ENCODE measurements around the gene MARS2.
"Not testable (repeated sequence)": the region's sequence is repeated elsewhere in the genome, so short reads cannot be mapped to it uniquely, and the experiment has no call there.

The MARS2 gene

DNA sequence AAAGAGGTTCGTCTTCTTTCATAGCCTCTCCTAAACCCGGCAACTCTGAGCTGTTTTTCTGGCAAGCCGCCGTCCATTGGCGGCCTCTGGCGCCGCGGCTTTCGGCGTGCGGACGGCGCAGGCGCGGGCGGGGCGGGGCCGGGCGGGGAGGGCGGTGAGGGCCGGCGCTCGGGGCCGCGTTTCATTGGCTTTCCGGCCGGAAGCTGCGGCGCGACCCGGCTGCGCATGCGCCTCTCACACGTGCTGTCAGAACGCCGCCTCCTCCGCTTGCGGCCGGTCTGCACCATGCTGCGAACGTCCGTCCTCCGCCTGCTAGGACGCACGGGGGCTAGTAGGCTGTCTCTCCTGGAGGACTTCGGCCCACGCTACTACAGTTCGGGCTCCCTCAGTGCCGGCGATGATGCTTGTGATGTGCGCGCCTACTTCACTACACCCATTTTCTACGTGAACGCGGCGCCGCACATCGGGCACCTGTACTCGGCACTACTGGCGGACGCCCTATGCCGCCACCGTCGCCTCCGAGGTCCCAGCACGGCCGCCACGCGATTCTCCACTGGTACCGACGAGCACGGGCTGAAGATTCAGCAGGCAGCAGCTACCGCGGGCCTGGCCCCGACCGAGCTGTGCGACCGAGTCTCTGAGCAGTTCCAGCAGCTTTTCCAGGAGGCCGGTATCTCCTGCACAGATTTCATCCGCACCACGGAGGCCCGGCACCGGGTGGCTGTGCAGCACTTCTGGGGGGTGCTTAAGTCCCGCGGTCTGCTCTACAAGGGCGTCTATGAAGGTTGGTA lies at the start of gene MARS2:
TSS of gene MARS2 (plus strand) at position 249 of the 791 bp plus-strand sequence. CDS start at position 286, 37 bp downstream.
- peak; percentile 92 for DNase-seq

- no peak for DNase-seq
Observed at GRCh38 chr2:197657562-197657961, 47.6 kb upstream of the MARS2 start.

- no peak for DNase-seq
Observed at GRCh38 chr2:197661626-197662025, 43.5 kb upstream of the MARS2 start.

- no peak for DNase-seq
Observed at GRCh38 chr2:197666277-197666676, 38.9 kb upstream of the MARS2 start.

- no peak for DNase-seq
Observed at GRCh38 chr2:197668296-197668695, 36.9 kb upstream of the MARS2 start.

GRCh38 chr2:197669077-197669476 lies 36.1 kb upstream of the MARS2 start:
- no peak for DNase-seq

- DNase-seq, result no peak
Observed at GRCh38 chr2:197672371-197672893, 32.7 kb upstream of the MARS2 start.

GRCh38 chr2:197673106-197673505 lies 32.1 kb upstream of the MARS2 start:
- no peak for DNase-seq

GRCh38 chr2:197673606-197674005 lies 31.6 kb upstream of the MARS2 start:
- no peak for DNase-seq

- DNase-seq, result no peak
Observed at GRCh38 chr2:197674060-197674459, 31.1 kb upstream of the MARS2 start.

DNA sequence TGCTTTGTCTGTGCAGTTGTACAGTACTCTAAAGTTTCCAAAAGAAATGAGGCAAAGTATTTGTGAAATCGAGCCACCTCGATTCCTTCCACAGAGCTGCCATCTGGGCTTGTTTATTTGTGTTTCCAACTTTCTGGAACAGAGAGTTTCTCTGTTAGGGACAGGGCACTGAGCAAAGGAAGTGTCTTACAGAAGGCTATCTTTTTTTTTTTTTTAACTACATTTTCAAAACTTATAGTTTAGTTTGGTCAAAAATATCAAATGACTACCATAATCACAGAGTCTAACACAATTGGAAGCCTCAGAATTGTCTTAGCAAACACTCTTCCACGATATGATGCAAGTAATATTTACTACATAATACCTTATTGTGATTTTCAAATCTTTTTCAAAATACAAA lies 30.6 kb upstream of the MARS2 start:
- DNase-seq, result no peak

- DNase-seq, result no peak
Observed at GRCh38 chr2:197675246-197675645, 29.9 kb upstream of the MARS2 start, which contains the start of gene RFTN2. Gene RFTN2, minus strand, starts transcription at chr2:197675587. Its CDS starts 129 bp downstream, at chr2:197675458.

DNA sequence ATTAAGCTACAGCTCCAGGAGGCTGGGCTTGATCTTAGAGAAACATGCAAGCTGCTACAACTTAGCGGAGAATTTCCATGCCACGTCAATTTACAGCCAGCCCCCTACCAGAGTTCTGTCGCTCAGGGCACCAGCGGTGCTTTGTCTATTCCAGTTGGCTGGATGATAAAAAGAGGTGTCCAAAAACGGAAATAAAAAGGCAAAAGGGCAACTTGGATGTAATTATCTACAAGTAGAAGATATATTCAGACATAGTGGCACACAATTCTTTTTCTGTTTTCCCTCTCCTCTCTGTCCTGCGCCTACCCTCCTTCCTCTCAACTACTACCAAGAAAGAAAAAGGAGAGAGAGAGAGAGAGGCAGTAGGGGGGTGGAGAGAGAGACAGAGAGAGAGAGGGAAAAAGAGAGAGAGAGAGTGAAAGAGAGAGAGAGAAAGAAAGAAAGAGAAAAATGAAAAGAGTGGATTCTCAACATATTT lies 29.4 kb upstream of the MARS2 start:
- DNase-seq, result no peak

DNA sequence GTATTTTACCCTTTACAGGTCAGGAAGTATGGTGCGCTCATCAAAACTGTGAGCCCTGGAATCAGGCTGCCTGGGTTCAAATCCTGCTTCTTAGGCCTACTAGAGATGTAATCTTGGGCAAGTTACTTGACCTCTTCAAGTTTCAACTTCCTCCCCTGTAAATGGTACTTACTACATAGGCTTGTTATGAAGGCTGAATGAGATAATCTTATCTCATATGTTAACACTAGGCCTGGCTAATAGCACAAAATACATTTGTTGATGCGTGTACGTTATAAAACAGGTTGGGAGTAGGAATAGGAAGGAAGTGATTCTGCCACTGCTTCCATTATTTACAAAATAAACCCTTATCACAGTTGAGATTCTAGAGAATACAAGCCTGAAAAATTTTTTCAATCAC lies 28.1 kb upstream of the MARS2 start:
- no peak for DNase-seq

DNA sequence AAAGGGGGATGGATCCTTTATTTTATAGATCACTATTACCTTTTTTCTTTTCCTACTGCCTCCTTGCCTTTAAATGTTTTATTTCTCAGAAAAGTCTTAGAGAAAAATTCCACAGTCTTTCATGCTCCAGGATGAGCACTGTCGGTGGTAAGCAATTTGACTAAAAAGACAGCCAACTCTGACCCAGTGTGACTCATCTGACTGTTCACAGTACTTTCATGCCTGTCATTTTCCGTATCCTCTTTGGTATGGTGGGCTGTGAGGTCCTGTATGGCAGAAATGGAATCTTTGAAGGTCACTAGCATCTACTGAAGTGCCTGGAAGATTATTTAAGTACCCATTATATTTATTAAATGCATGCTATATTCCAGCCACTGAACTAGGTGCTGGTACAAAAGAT lies 27.7 kb upstream of the MARS2 start:
- DNase-seq, result no peak

DNA sequence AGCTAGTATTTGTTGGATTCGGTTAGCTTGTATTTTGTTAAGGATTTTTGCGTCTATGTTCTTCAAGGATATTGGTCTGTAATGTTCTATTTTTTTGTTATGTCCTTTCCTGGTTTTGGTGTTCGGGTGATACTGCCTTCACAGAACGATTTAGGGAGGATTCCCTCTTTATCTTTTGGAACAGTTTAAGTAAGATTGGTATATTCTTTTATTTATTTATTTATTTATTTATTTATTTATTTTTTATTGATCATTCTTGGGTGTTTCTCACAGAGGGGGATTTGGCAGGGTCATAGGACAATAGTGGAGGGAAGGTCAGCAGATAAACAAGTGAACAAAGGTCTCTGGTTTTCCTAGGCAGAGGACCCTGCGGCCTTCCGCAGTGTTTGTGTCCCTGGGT lies 10.0 kb upstream of the MARS2 start:
- DNase-seq, result not testable (repeated sequence)

GRCh38 chr2:197695971-197696370 lies 9.2 kb upstream of the MARS2 start:
- not testable (repeated sequence) for DNase-seq

GRCh38 chr2:197696571-197696970 lies 8.6 kb upstream of the MARS2 start:
- DNase-seq, result not testable (repeated sequence)

DNA sequence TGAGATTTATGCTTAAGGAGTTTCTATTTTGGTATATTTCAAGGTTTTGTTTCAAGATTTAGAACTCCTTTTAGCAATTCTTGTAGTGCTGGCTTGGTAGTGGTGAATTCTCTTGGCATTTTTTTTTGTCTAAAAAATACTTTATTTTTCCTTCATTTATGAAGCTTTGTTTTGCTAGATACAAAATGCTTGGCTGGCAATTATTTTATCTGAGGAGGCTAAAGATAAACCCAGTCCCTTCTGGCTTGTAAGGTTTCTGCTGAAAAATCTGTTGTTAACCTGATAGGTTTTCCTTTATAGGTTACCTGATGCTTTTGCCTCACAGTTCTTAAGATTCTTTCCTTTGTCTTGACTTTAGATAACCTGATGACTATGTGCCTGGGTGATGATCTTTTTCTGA lies 5.4 kb upstream of the MARS2 start:
- not testable (repeated sequence) for DNase-seq

DNA sequence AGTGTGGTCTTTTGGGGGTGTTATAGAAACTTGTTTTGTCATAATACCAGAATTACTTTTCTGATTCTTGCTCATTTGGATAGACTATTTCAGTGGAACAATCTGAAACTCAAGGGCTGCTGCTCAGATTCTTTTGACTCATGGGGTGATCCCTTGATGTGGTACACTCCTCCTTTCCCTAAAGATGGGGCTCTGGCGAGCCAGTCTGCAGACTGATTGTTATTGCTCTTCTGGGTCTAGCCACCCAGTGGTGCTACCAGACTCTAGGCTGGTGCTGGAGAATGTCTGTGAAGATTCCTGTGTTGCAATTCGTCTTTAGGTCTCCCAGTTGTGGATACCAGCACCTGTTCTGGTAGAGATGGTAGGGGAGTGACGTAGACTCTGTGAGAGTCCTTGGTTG lies 4.2 kb upstream of the MARS2 start:
- no peak for DNase-seq

GRCh38 chr2:197704434-197705120 lies 592 bp upstream of the MARS2 start:
- no peak for DNase-seq

DNA sequence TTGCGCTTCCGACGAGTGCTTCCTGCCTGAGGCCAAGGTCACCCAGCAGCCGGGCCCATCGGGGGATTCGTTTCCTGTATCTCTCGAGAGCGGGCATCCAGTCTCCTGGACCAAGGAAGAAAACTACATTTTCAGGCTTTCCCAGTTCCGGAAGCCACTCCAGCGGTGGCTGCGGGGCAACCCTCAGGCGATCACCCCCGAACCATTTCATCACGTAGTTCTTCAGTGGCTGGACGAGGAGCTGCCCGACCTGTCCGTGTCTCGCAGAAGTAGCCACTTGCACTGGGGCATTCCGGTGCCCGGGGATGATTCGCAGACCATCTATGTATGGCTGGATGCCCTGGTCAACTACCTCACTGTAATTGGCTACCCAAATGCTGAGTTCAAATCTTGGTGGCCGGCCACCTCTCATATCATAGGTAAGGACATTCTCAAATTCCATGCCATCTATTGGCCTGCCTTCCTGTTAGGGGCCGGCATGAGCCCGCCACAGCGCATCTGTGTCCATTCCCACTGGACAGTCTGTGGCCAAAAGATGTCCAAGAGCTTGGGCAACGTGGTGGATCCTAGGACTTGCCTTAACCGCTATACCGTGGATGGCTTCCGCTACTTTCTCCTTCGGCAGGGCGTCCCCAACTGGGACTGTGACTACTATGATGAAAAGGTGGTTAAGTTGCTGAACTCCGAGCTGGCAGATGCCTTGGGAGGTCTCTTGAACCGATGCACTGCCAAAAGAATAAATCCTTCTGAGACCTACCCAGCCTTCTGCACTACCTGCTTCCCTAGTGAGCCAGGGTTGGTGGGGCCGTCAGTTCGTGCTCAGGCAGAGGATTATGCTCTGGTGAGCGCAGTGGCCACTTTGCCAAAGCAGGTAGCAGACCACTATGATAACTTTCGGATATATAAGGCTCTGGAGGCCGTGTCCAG lies 1.0 kb downstream of the MARS2 start:
- DNase-seq, result peak; percentile 8

GRCh38 chr2:197706839-197707207 lies 1.7 kb downstream of the MARS2 start:
- no peak for DNase-seq
